SKM-1 (cell line): ENCODE results near the gene GEMIN7.

Experiments
- DNase-seq: peaks from one replicate; lab custom pipeline; 2025; ENCODE audit not compliant: unreplicated experiment; lab: John Stamatoyannopoulos, UW

GEMIN7 gene, protein sequence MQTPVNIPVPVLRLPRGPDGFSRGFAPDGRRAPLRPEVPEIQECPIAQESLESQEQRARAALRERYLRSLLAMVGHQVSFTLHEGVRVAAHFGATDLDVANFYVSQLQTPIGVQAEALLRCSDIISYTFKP

DNA sequence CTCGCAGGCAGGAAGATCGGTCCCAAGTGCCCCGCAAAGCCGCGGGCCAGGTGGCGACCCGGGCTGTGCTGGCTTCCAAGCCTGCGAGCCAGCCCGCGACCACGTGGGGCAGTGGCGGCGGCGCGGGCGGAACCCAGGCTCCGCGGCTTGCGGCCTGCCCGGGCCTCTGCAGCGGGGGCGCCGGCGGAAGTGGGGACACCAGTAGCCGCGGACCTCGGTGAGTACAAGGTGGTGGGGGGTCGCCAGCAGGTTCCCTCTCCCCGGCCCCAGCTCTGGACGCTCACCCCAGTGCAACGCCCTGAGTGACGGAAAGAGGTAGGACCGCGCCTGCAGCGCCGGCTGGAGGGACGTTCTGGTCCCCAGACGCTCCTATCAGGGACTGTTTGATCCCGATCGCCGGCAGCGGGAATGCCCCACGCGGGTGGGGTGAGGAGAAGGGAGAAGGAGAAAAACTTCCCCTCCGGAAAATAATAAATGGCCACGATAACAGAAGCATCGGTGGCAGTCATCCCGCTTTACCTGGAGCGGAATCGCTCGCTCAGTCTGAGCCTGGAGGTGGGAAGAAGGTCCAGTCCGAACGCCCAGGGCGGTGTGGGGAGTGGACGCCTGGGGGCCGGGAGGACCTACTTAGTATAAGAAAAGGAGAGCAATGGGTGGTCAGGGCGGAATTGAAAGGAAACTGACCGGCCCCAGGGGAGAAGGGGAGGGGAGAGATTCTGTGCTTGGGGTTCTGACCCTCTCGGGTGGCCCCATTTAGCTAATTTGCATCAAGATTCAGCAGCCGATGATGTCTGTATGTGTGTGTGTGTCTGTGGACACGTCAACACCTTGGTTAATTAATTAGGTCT, at the start of gene GEMIN7:
GEMIN7 (plus strand) TSS at position 198 of the 848 bp plus-strand sequence. CDS start 10,855 bp downstream, outside the sequence.
- no peak for DNase-seq

DNA sequence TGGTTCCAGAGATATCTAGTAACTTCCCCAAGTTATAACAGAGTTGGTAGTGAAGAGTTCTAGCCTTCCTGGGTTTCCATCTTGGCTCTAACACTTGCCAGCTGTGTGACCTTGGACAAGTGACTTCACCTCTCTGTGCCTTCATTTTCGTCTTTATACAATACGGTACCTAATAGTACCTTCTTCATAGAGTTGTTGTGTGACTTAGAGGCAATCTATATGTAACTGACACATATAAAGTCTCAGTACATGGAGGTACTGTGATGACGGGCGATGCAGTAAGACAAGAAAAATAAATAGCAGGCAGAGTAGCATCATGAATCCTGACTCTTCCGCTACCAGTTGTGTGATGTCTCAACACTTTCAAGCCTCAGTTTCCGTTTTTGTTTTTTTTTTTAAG, 48.2 kb upstream of the GEMIN7 start:
- DNase-seq: no peak

DNA sequence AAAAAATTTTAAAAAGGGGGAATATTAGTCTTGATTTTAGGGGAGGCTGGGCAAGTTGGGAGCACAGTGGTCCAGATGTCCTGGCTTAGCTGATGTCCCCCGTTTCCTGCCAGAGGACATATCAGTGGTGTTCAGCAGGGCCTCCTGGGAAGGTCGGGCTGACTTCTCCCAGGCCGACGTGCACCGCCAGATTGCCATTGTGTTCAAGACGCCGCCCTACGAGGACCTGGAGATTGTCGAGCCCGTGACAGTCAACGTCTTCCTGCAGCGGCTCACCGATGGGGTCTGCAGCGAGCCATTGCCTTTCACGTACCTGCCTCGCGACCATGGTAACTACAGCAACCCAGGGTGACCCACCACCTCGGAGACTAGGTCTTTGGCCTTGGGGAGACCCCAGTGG, 46.6 kb upstream of the GEMIN7 start:
- DNase-seq: no peak

GRCh38 chr19:45035755-45036154, 43.3 kb upstream of the GEMIN7 start:
- no peak for DNase-seq

DNA sequence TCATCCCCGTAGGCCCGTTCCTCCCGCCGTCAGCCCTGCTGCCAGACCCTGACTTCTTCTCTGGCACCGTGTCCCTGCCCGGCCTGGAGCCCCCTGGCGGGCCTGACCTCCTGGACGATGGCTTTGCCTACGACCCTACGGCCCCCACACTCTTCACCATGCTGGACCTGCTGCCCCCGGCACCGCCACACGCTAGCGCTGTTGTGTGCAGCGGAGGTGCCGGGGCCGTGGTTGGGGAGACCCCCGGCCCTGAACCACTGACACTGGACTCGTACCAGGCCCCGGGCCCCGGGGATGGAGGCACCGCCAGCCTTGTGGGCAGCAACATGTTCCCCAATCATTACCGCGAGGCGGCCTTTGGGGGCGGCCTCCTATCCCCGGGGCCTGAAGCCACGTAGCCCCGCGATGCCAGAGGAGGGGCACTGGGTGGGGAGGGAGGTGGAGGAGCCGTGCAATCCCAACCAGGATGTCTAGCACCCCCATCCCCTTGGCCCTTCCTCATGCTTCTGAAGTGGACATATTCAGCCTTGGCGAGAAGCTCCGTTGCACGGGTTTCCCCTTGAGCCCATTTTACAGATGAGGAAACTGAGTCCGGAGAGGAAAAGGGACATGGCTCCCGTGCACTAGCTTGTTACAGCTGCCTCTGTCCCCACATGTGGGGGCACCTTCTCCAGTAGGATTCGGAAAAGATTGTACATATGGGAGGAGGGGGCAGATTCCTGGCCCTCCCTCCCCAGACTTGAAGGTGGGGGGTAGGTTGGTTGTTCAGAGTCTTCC, 41.5 kb upstream of the GEMIN7 start:
- DNase-seq: no peak

- peak; percentile 8 for DNase-seq
These were observed 39.8 kb upstream of the GEMIN7 start, which contains the start of gene CLASRP for GRCh38 chr19:45038931-45039893. TSS of gene CLASRP (plus strand) at chr19:45039045. CDS start at chr19:45040213, 1,168 bp downstream.

- no peak for DNase-seq
These were observed 38.8 kb upstream of the GEMIN7 start for GRCh38 chr19:45040059-45040771.

GRCh38 chr19:45041125-45041524, 37.9 kb upstream of the GEMIN7 start:
- no peak for DNase-seq

DNA sequence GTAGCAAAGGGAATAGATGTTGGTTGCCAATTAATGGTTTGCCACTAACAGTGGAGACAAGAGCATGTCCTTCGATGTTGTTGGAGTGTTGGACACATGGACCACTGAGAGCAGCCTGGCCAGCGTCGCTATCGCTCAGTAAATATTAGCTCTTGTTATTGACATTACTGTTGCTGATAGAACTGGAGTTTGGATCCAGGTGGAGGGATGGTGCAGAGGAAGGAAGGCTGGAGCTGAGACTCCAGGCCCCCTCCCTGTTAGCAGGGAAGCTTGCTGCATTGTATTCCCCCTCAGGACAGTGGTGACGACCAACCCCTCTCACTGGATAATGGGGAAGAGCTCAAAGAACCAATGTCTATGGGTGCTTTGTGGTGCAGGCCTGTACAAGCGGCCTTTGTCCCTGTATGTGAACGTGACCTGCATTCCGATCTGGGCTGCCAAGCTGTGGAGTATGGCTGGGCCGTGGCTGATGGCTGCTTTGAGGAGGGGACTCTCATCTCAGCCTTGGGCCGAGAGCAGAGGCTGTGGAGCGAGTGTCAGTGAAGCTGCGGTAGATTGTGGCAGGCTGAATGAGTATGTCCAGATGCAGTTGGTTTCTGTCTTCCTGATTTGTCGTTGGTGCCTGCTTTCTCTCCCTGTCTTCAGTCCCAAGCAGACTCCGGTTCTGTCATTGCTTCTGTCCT, 33.2 kb upstream of the GEMIN7 start:
- no peak for DNase-seq

GRCh38 chr19:45046355-45046754, 32.7 kb upstream of the GEMIN7 start:
- no peak for DNase-seq

- peak; percentile 13 for DNase-seq
These were observed 31.8 kb upstream of the GEMIN7 start for GRCh38 chr19:45047188-45047797.

GRCh38 chr19:45049073-45049736, 29.9 kb upstream of the GEMIN7 start:
- no peak for DNase-seq

GRCh38 chr19:45050036-45050435, 29.0 kb upstream of the GEMIN7 start:
- DNase-seq: no peak

DNA sequence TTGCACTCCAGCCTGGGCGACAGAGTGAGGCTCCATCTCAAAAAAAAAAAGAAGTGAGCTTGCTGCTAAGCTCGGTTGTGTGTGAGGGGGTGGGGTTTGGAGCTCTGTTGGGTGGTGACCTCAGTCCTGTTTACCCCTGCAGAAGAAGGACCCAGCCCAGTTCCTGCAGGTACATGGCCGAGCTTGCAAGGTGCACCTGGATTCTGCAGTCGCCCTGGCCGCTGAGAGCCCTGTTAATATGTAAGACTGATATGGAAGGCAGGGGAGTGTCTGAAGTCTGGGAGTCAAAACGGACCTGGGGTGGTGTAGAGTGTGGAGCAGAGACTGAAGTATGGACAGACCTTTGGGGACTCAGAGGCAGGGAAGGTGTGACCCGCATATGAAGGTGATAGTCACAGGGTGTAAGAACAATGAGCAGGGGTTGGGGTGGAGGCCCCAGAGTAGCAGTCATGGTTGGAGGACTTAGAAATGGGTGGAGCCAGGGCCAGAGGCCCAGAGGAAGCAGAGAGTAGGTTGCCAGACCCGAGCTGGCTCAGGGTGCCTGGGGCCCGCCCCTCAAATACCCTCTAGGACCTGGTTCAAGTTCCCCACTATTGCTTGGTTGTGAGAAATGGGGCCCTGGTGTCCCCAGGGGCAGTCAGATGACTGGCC, 27.0 kb upstream of the GEMIN7 start:
- no peak for DNase-seq

DNA sequence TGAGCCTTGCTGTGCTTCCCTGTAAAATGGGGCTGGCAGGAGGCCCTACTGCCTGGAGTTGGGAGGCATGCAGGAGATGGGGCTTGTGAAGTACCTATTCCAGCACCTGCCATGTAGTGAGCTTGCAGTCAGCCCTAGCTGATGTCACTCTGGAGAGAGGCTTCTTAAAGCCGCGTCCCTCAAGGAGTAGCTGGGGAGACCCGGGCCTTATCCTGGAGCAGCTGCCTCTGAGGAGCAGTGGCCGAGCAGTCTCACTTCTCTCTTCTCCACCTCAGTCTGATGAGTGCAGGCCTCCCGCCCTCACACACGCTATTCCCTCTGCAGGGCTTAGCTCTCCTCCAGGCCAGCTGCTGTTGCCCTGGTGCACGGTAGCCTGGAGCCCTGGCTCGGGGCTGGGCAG, 22.2 kb upstream of the GEMIN7 start:
- no peak for DNase-seq

GRCh38 chr19:45057444-45057843, 21.6 kb upstream of the GEMIN7 start:
- DNase-seq: no peak

GRCh38 chr19:45058622-45059159, 20.4 kb upstream of the GEMIN7 start:
- no peak for DNase-seq
